Stimulated activated CD8-positive, alpha-beta memory T cell treated with anti-CD3 and anti-CD28 coated beads, Interleukin-2, amount 100 ng/mL, for 1 hour (primary cell): ENCODE results near the gene EPS15.
"Not testable (repeated sequence)": the region's sequence is repeated elsewhere in the genome, so short reads cannot be mapped to it uniquely, and the experiment has no call there.

ENCODE experiments used
- DNase-seq, 2 donors: peaks; one replicate each; pipeline ENCODE4 v3.0.0-alpha.2; 2020; ENCODE audit warnings: low read depth in 2 of 2

EPS15 gene

GRCh38 chr1:51519048-51519864, at the start of gene EPS15:
TSS of gene EPS15 (minus strand) at chr1:51519266. CDS start at chr1:51519231, 35 bp downstream.
- peak; percentile 70 to 78 for DNase-seq

DNA sequence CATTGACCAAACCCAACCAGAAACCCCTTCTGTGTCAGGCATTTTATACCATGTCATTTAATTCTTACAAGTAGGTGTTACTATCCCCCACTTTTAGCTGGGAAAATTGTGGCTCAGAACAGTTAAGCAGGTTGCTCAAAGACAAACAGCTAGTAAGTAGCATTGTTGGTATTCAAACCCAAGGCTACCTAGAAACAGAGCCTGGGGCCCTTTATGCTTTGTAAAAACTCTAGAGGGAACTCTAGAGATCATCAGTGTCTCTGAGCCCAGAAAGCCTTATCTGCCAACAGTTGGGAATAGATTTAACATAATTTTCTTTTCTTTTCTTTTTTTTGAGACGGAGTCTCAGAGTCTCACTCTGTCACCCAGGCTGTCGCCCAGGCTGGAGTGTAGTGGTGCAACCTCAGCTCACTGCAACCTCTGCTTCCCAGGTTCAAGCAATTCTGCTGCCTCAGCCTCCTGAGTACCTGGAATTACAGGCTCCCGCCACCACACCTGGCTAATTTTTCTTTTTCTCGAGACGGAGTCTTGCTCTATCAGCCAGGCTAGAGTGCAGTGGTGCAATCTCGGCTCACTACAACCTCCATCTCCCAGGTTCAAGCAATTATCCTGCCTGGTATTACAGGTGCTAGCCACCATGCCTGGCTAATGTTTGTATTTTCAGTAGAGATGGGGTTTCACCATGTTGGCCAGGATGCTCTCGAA, 49.3 kb upstream of the EPS15 start:
- DNase-seq: no peak

- DNase-seq: no peak
Measured at GRCh38 chr1:51567653-51568052, 48.6 kb upstream of the EPS15 start.

- no peak for DNase-seq
Measured at GRCh38 chr1:51566260-51566659, 47.2 kb upstream of the EPS15 start.

DNA sequence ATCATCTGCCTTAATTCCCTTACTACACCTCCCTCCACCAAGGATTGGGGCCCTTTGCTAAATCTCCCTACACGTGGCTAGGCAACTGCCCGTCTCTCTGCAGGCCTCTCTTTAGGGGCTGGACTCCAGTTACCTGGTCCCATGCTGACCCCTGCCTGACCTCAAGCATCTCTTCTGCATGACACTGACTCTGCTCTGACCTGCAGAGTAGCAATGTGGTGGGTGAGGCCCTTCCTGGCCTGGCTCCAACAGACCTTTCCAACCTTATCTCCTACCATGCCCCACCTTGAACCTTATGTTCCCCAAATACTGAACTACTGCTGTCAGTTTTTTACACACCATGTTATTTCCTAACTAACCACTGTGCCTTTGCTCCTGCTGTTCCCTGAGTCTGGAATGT, 45.9 kb upstream of the EPS15 start:
- no peak for DNase-seq

GRCh38 chr1:51564124-51564523, 45.1 kb upstream of the EPS15 start:
- DNase-seq: no peak

- no peak for DNase-seq
Measured at GRCh38 chr1:51561702-51562101, 42.6 kb upstream of the EPS15 start.

DNA sequence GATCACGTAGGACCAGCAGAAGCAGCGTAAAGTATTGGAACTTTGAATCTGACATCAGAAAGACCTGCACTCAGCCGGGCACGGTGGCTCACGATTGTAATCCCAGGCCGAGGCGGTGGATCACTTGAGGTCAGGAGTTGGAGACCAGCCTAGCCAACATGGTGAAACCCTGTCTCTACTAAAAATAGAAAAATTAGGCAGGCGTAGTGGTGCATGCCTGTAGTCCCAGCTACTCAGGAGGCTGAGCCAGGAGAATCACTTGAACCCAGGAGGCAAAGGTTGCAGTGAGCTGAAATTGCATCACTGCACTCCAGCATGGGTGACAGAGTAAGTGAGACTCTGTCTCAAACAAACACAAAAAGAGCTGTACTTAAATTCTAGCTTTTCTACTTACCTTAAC, 41.8 kb upstream of the EPS15 start:
- not testable (repeated sequence) for DNase-seq

- no peak for DNase-seq
Measured at GRCh38 chr1:51560034-51560433, 41.0 kb upstream of the EPS15 start.

DNA sequence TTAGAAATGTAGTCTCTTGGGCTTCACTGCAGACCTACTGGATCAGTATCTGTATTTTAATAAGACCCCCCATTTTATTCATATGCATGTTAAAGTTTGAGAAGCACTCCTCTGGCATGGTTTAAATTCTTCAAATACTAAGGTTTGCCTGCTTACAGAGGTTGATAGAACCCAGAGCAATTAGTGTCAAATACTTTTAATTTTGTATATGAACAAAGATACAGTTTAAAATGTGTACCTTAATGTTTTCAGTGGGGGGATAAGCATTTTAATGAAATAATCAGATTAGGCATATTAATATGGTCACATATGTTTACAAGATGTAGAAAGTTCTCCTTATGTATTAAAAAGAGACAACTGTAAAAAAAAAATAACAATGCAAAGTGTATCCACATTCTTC, 40.4 kb upstream of the EPS15 start:
- no peak for DNase-seq

GRCh38 chr1:51559064-51559500, 40.0 kb upstream of the EPS15 start:
- no peak for DNase-seq

- no peak for DNase-seq
Measured at GRCh38 chr1:51558375-51558924, 39.4 kb upstream of the EPS15 start.

DNA sequence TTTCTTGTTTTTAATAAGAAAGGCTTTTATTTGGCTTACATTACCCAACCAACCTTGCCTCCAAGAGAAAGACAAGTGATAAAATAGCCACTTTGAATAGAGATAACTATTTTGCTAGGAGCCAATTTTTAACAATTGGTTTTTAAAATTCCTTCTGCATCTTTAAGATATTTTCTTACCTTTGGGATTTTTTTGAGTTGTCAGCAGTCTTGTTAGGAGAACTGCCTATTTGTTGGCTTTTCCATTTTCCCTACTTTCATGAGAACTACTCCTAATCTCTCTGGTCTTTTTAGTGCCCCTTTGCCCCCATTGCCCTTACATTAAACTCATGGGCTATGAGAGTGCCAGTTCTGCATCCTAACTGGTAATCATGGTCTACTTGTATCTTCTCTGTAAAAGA, 38.1 kb upstream of the EPS15 start:
- DNase-seq: no peak

GRCh38 chr1:51555866-51556619, 37.0 kb upstream of the EPS15 start:
- no peak for DNase-seq

- DNase-seq: no peak
Measured at GRCh38 chr1:51553911-51554310, 34.8 kb upstream of the EPS15 start.

DNA sequence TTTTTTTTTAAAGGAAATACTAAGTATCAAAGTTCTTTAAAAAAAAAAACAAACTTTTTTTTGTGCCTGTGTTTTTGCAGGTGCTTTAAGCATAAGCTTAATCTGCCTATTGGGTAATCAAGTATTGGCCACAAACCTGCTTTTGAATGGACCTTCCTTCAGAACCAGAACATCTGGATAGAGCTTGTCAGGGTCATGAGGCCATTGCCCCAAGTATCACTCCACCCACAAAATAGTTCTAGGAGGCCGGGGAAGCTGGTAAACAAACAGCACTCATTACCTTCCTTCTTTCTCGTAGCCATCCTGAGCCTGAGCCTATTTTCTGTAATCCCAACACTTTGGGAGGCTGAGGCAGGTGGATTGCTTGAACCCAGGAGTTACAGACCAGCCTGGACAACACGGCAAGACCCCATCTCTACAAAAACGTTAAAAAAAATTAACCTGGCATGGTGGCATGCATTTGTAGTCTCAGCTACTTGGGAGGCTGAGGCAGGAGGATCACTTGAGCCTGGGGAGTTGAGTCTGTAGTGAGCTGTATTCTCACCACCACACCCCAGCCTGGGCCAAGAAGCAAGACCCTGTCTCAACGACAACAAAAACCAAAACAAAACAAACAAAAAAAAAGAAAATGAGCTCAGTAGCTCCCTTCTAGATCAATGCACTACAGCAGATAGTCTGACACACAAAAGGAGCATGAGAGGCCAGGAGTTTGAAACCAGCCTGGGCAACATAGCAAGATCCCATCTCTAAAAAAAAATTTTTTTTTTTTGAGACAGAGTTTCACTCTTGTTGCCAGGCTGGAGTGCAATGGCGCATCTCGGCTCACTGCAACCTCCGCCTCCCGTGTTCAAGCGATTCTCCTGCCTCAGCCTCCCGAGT, 34.1 kb upstream of the EPS15 start:
- DNase-seq: no peak

- no peak for DNase-seq
Measured at GRCh38 chr1:51551848-51552296, 32.8 kb upstream of the EPS15 start.

DNA sequence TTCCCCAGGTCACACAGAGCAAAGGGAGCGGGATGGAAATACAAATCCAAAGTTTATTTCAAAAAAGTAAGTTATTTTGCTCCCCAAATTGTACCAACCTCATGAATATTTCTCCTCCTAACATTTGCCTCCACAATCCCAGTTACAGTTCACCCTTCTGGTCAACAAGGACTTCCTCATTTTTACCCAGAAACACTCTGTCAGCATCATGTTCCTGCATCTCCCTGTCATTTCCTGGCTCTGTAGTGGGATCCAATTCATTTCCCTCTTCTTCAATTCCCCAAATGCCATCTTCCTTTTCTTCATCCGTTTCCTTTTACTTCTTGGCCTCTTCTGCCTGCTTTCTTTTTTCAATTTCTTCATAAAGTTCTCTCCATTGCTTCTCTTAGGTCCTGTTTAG, 32.0 kb upstream of the EPS15 start:
- DNase-seq: no peak

DNA sequence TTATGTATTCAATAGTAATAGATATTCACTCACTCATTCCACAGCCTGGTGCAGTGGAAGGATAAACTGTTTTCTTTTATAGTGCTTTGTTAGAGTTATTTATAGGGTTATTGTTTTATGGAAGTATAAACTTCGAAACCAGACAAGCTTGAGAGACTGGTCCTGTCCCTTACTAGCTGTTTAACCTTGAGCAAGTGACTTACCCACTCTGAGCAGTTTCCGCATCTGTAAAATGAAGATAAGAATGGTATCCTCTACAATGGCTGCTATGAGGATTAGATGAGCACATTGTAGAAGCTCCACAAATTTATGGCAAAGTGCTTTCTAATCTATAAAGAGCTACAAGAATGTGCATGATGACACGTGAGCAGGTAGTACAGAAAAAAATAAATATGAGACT, 30.8 kb upstream of the EPS15 start:
- DNase-seq: no peak

GRCh38 chr1:51549016-51549619, 30.1 kb upstream of the EPS15 start:
- DNase-seq: no peak

DNA sequence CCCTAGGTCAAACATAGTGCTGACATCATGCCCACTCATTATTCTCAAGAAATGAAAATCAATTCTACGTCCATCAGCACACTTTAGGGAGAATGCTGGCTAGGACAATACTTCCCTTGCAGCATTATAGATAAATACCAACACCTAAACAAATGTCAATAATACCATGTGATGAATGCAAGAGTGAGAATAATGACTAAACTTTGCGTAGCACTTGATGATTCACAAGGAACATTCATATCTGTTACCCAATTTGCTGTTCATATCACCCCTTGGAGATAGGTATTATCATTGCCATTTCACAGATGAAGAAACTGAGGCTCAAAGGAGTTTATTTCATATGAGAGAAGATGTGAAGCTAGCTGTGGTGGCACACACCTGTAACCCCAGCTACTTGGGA, 24.8 kb upstream of the EPS15 start:
- no peak for DNase-seq
